IMR-90 (cell line): ENCODE measurements around the gene ASPG. TPM values are rescaled to one million over a fixed set of nuclear protein-coding genes. Genes with fewer than 3 reads are reported as not detected.

Source experiments
- ATAC-seq: fragments of 200-7000 bp; cut with Tn5 transposase; 2 replicates; pipeline ENCODE4 v1.9.1; 2020; ENCODE audit warnings: low read depth, mild to moderate bottlenecking, moderate library complexity
- BruUV-seq: library from RNA; stranded (reverse); fragments of 400-500 nt; replicated peaks from 2 replicates; lab custom pipeline; 2021; lab: Mats Ljungman, UMichigan
- CTCF ChIA-PET: fragments of 300-600 bp; formaldehyde crosslinking; extraction: SDS; loops from one replicate; lab custom pipeline; 2021; ENCODE audit warnings: antibody characterized with exemption; lab: Yijun Ruan, JAX
- POLR2A ChIA-PET: fragments of 300-600 bp; sonication (Branson Sonifier 250); formaldehyde crosslinking; loops from one replicate; lab custom pipeline; 2022; ENCODE audit warnings: antibody characterized with exemption; ENCODE audit not compliant: unreplicated experiment; lab: Charles Lee
- DNase-seq: peaks from one replicate; pipeline ENCODE4 v3.0.0; 2013
- H2AFZ ChIP-seq: replicated peaks from 2 replicates; pipeline ENCODE3; 2013; ENCODE audit warnings: low read length, mild to moderate bottlenecking; ENCODE audit not compliant: poor library complexity
- H2AK5ac ChIP-seq: 2 replicates; pipeline ENCODE4 v1.6.1; 2013; ENCODE audit warnings: low read depth, low read length, inconsistent platforms
- H2AK9ac ChIP-seq: replicated peaks from 2 replicates; pipeline ENCODE3; 2013; ENCODE audit warnings: mild to moderate bottlenecking, low read depth, low read length, moderate library complexity; ENCODE audit not compliant: poor library complexity
- H2BK120ac ChIP-seq: 2 replicates; pipeline ENCODE4 v1.6.1; 2013; ENCODE audit warnings: low read depth, low read length, inconsistent platforms
- H2BK15ac ChIP-seq: 3 replicates; pipeline ENCODE4 v1.6.1; 2013; ENCODE audit warnings: low read depth, low read length, inconsistent platforms
- H2BK20ac ChIP-seq: 2 replicates; pipeline ENCODE4 v1.6.1; 2013; ENCODE audit warnings: low read depth, mild to moderate bottlenecking, inconsistent platforms, low read length, moderate library complexity
- H2BK5ac ChIP-seq: 2 replicates; pipeline ENCODE4 v1.6.1; 2013; ENCODE audit warnings: mild to moderate bottlenecking, low read depth, low read length, inconsistent platforms; ENCODE audit not compliant: poor library complexity, severe bottlenecking
- H3K14ac ChIP-seq: replicated peaks from 2 replicates; pipeline ENCODE4 v1.6.1; 2013; ENCODE audit warnings: low read depth, low read length, inconsistent platforms
- H3K18ac ChIP-seq: 2 replicates; pipeline ENCODE4 v1.6.1; 2013; ENCODE audit warnings: low read depth, low read length, control low read depth
- H3K23ac ChIP-seq: 2 replicates; pipeline ENCODE4 v1.6.1; 2013; ENCODE audit warnings: low read depth, low read length, inconsistent platforms
- H3K27ac ChIP-seq: 2 replicates; pipeline ENCODE4 v1.5.1; 2013; ENCODE audit warnings: mild to moderate bottlenecking, control low read depth, low read length; ENCODE audit not compliant: insufficient read depth
- H3K27me3 ChIP-seq: 2 replicates; pipeline ENCODE4 v1.6.1; 2013; ENCODE audit warnings: low read length; ENCODE audit not compliant: control insufficient read depth, insufficient read depth
- H3K36me3 ChIP-seq: 2 replicates; pipeline ENCODE4 v1.6.1; 2013; ENCODE audit warnings: low read length, mixed read lengths; ENCODE audit not compliant: control insufficient read depth, insufficient read depth
- H3K4ac ChIP-seq: 2 replicates; pipeline ENCODE4 v1.6.1; 2013; ENCODE audit warnings: low read depth, low read length, inconsistent platforms
- H3K4me1 ChIP-seq: 2 replicates; pipeline ENCODE4 v1.6.1; 2013; ENCODE audit warnings: low read length, mixed read lengths; ENCODE audit not compliant: control insufficient read depth, insufficient read depth
- H3K4me2 ChIP-seq: 2 replicates; pipeline ENCODE4 v1.6.1; 2013; ENCODE audit warnings: low read depth, mild to moderate bottlenecking, control low read depth, low read length, moderate library complexity
- H3K4me3 ChIP-seq: 2 replicates; pipeline ENCODE4 v1.5.1; 2013; ENCODE audit warnings: low read depth, mild to moderate bottlenecking, control low read depth, low read length, moderate library complexity; ENCODE audit not compliant: insufficient read depth
- H3K56ac ChIP-seq: 2 replicates; pipeline ENCODE4 v1.6.1; 2013; ENCODE audit warnings: low read length, inconsistent platforms; ENCODE audit not compliant: insufficient read depth; ENCODE audit errors: extremely low read depth
- H3K79me1 ChIP-seq, 2 experiments: 2 replicates each; pipeline ENCODE4 v1.6.1; 2013; ENCODE audit warnings: low read length in 2 of 2, inconsistent platforms in 1 of 2, low read depth in 1 of 2
- H3K9ac ChIP-seq: 2 replicates; pipeline ENCODE4 v1.6.1; 2013; ENCODE audit warnings: low read depth, low read length, control low read depth
- H3K9me1 ChIP-seq: 2 replicates; pipeline ENCODE4 v1.6.1; 2013; ENCODE audit warnings: low read length, inconsistent platforms; ENCODE audit not compliant: insufficient read depth
- H3K9me3 ChIP-seq: 2 replicates; pipeline ENCODE4 v1.6.1; 2013; ENCODE audit warnings: low read length; ENCODE audit not compliant: control insufficient read depth, insufficient read depth
- H4K20me1 ChIP-seq: 2 replicates; pipeline ENCODE4 v1.6.1; 2013; ENCODE audit warnings: low read length, inconsistent platforms; ENCODE audit not compliant: insufficient read depth
- H4K5ac ChIP-seq: 2 replicates; pipeline ENCODE4 v1.6.1; 2013; ENCODE audit warnings: mild to moderate bottlenecking, low read depth, low read length, control low read depth
- H4K8ac ChIP-seq, 2 experiments: 2 replicates each; pipeline ENCODE4 v1.6.1; 2013; ENCODE audit warnings: low read depth in 2 of 2, low read length in 2 of 2, control low read depth in 1 of 2, inconsistent platforms in 1 of 2
- H4K91ac ChIP-seq: 2 replicates; pipeline ENCODE4 v1.6.1; 2013; ENCODE audit warnings: low read depth, low read length, inconsistent platforms; ENCODE audit not compliant: insufficient read depth
- CEBPB ChIP-seq: IDR thresholded peaks from 2 replicates; pipeline ENCODE4 v1.6.1; 2012; ENCODE audit warnings: low read depth, low read length, improper control_type of control experiment
- CTCF ChIP-seq: conservative IDR thresholded peaks from 2 replicates; pipeline ENCODE4 v1.5.1; 2012; ENCODE audit warnings: mild to moderate bottlenecking, low read depth, low read length, improper control_type of control experiment
- ELK1 ChIP-seq: fragments of 150-350 bp; IDR thresholded peaks from 2 replicates; pipeline ENCODE4 v1.6.1; 2016; ENCODE audit warnings: low read depth, mild to moderate bottlenecking, low read length, moderate library complexity, borderline replicate concordance
- NFE2L2 ChIP-seq: fragments of 150-350 bp; IDR thresholded peaks from 2 replicates; pipeline ENCODE4 v1.6.1; 2016; ENCODE audit warnings: low read depth, mild to moderate bottlenecking, low read length
- POLR2A ChIP-seq: IDR thresholded peaks from 2 replicates; pipeline ENCODE4 v1.6.1; 2012; ENCODE audit warnings: mild to moderate bottlenecking, low read depth, low read length
- RAD21 ChIP-seq: IDR thresholded peaks from 2 replicates; pipeline ENCODE4 v1.6.1; 2012; ENCODE audit warnings: low read length, improper control_type of control experiment
- RFX5 ChIP-seq: IDR thresholded peaks from 2 replicates; pipeline ENCODE4 v1.8.0; 2012; ENCODE audit warnings: low read depth, mild to moderate bottlenecking, low read length, moderate library complexity
- USF2 ChIP-seq: fragments of 150-350 bp; IDR thresholded peaks from 2 replicates; pipeline ENCODE4 v1.6.1; 2017; ENCODE audit warnings: mild to moderate bottlenecking, antibody characterized with exemption, low read length, low read depth
- WGBS, 2 experiments: methylation state at CpG; one replicate each; pipeline versions ENCODE4 v1.1.5 to v1.1.7; 2013; ENCODE audit warnings: missing lambda C conversion rate in 2 of 2; ENCODE audit not compliant: insufficient read length in 1 of 2; ENCODE audit errors: extremely low coverage in 2 of 2; 5-methylcytosine and 5-hydroxymethylcytosine counted together
- dilution Hi-C: fragments of 300-500 bp; cut with HindIII; formaldehyde crosslinking; loops from one replicate; pipeline ENCODE4 v1.14.3; 2018; ENCODE audit warnings: low sequenced_read_pairs; ENCODE audit not compliant: unreplicated experiment
- in situ Hi-C: fragments of 300-500 bp; cut with MboI; formaldehyde crosslinking; loops from 3 replicates; pipeline ENCODE4 v1.14.3; 2019; ENCODE audit warnings: low sequenced_read_pairs, inconsistent platforms, mixed read lengths
- intact Hi-C: fragments of 100-400 bp; cut with micrococcal nuclease; formaldehyde crosslinking; loops from 2 replicates; pipeline ENCODE4 v1.10.0; 2022
- polyA plus RNA-seq, 3 experiments: library from polyadenylated mRNA; depleted of rRNA; stranded (reverse); fragments of >200 nt; gene quantifications; 2 replicates each; pipeline ENCODE4 v1.2.3, GENCODE V29; 2012; ENCODE audit warnings: low replicate concordance in 1 of 3
- total RNA-seq: library from RNA; depleted of rRNA; stranded (reverse); fragments of >200 nt; gene quantifications from 2 replicates; pipeline ENCODE4 v1.2.3, GENCODE V29; 2012

ASPG gene
- total and polyA plus RNA-seq, 2 of the 4 experiments (the other 2 are of a cell fraction): not detected

- H3K9me3 ChIP-seq: peaks cover 3% of the 10 kb centered on the region
- H4K20me1 ChIP-seq: no peaks in the 10 kb centered on the region
- ChIA-PET CTCF (no interaction called here), POLR2A (no interaction called here)
- no peak overlapping the region for H3K18ac ChIP-seq
- DNase-seq (no peak), ATAC-seq (no peak)
- no peaks in the 10 kb centered on the region for H3K79me1 ChIP-seq
- H3K4ac ChIP-seq: no peak overlapping the region
- H3K4me3 ChIP-seq: no peak overlapping the region
- H3K4me2 ChIP-seq: no peak overlapping the region
- no peak overlapping the region for H3K14ac ChIP-seq
- H2AK5ac ChIP-seq: no peak overlapping the region
- H3K23ac ChIP-seq: no peak overlapping the region
- H2BK5ac ChIP-seq: no peak overlapping the region
- H2BK15ac ChIP-seq: no peak overlapping the region
- in situ Hi-C loops (no loop called here), intact Hi-C loops (no loop called here), dilution Hi-C loops (no loop called here)
- BruUV-seq: no TSS peak
- no peaks in the 10 kb centered on the region for H3K27me3 ChIP-seq
- 84% methylated on average over 18 of the region's 29 CpGs; no CpG with 5 or more reads in 1 of the 2 experiments for WGBS, 2 experiments
- no peak overlapping the region for H2AFZ ChIP-seq
- H3K56ac ChIP-seq: no peak overlapping the region
- H3K4me1 ChIP-seq: no peaks in the 10 kb centered on the region
- no peaks in the 10 kb centered on the region for H3K36me3 ChIP-seq
- no peak overlapping the region for H3K9ac ChIP-seq
- H2BK20ac ChIP-seq: no peak overlapping the region
- H3K9me1 ChIP-seq: no peaks in the 10 kb centered on the region
- H4K5ac ChIP-seq: no peak overlapping the region
- H2AK9ac ChIP-seq: no peak overlapping the region
- no peak overlapping the region for H4K91ac ChIP-seq
- no peak overlapping the region for H2BK120ac ChIP-seq
- no peak for TF ChIP-seq CEBPB
- TF ChIP-seq POLR2A: no peak
- TF ChIP-seq USF2: no peak
- TF ChIP-seq RAD21: no peak
- TF ChIP-seq RFX5: no peak
- TF ChIP-seq ELK1: no peak
- TF ChIP-seq CTCF: no peak
- TF ChIP-seq NFE2L2: no peak
- H3K27ac ChIP-seq: no peak overlapping the region
- H4K8ac ChIP-seq: no peak overlapping the region
These were observed 70.0 kb downstream of the ASPG start for GRCh38 chr14:104155513-104155912.
